ENCODE data around the gene CHFR.

CHFR gene

GRCh38 chr12:132835076-132836025, 52.1 kb downstream of the CHFR start:
- no peak for FAIRE-seq
- TF ChIP-seq TAF1 (IDR thresholded peaks at IDR 0.05; ENCODE audit: borderline replicate concordance, low read depth, low read length) (no peak), POLR2AphosphoS5 (IDR thresholded peaks at IDR 0.05; ENCODE audit: low read depth, low read length) (no peak), POLR2A (IDR thresholded peaks at IDR 0.05; ENCODE audit: low read depth, low read length) (no peak)

GRCh38 chr12:132834181-132834711, 53.2 kb downstream of the CHFR start:
- no peak for TF ChIP-seq POLR2A (IDR thresholded peaks at IDR 0.05; ENCODE audit: low read depth, low read length)
- TF ChIP-seq TAF1 (IDR thresholded peaks at IDR 0.05; ENCODE audit: borderline replicate concordance, low read depth, low read length) = no peak
- no peak for TF ChIP-seq POLR2AphosphoS5 (IDR thresholded peaks at IDR 0.05; ENCODE audit: low read depth, low read length)
- DNase-seq (ENCODE audit: insufficient read length) (no peak), FAIRE-seq (no peak)

More at GRCh38 chr12:132835076-132836025, 52.1 kb downstream of the CHFR start:
- DNase-seq (ENCODE audit: insufficient read length) = no peak

DNA sequence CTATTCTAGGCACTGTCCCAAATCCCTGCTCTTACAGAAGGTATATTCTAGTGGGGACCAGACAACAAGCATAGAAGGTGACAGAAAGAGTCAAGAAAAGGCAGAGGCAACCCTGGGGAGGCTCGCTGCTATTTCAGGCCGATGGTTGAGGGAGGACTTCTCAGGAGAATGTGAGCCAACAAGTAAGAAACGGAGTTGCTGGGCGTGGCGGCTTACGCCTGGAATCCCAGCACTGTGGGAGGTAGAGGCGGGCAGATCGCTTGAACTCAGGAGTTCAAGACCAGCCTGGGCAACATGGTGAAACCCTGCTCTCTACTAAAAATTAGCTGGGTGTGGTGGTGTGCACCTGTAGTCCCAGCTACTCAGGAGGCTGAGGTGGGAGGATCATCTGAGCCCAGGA, 54.1 kb downstream of the CHFR start:
- FAIRE-seq = no peak
- TF ChIP-seq TAF1 (IDR thresholded peaks at IDR 0.05; ENCODE audit: borderline replicate concordance, low read depth, low read length) = no peak
- TF ChIP-seq POLR2A (IDR thresholded peaks at IDR 0.05; ENCODE audit: low read depth, low read length) = no peak
- TF ChIP-seq POLR2AphosphoS5 (IDR thresholded peaks at IDR 0.05; ENCODE audit: low read depth, low read length) = no peak
- no peak for DNase-seq (ENCODE audit: insufficient read length)

- no peak for DNase-seq (ENCODE audit: insufficient read length)
- no peak for FAIRE-seq
- TF ChIP-seq POLR2A (IDR thresholded peaks at IDR 0.05; ENCODE audit: low read depth, low read length) (no peak), POLR2AphosphoS5 (IDR thresholded peaks at IDR 0.05; ENCODE audit: low read depth, low read length) (no peak), TAF1 (IDR thresholded peaks at IDR 0.05; ENCODE audit: borderline replicate concordance, low read depth, low read length) (no peak)
Observed at GRCh38 chr12:132831771-132832170, 55.6 kb downstream of the CHFR start.

DNA sequence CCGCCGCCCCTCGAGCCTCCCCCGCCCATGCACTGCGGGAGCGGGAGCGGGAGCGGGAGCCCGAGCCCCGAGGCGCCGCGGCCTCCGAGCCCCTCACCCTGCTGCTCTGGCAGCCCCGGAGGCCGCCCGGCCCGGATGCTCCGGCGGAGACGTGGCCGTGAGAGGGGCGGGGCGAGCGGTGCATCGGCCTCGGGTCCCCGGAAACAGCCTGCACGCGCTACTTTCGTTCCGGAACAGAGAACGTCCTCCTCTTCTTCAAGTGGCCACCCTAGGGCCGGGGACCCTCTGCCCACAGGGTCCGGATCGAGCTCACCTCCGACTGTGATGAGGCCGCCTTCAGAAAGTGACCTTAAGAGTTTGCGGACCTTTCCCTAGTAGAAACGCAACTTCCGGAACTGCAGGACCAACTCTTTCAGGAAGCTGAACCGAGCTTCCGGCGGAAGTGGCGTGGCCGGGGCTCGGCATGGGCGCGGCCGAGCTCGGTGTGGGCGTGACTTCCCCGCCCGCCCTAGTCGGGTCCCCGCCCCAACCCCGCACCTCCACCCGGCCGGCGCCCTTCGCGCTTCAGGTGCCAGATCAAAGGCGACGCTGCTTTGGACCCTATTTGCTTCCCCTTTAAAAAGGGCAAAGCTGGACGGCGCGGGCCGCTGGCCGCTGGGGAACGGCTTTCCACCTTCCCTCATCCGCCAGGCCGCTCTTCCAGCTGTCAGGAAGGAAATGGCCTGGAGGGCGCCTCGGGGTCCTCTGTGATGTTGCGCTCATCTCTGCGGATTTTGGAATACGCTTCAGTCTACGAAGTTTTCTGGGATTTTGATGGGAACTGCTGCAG, 58.5 kb downstream of the CHFR start, which contains the start of gene GOLGA3:
GOLGA3 (minus strand) TSS at position 164 of the 829 bp plus-strand sequence. CDS start 6,741 bp downstream, outside the sequence.
- TF ChIP-seq TAF1 (IDR thresholded peaks at IDR 0.05; ENCODE audit: borderline replicate concordance, low read depth, low read length) (peak; percentile 73; the same call in 1 of the 2 replicates), POLR2AphosphoS5 (IDR thresholded peaks at IDR 0.05; ENCODE audit: low read depth, low read length) (0 out of 2 replicates have a peak, but pooled peaks have one; percentile 17), POLR2A (IDR thresholded peaks at IDR 0.05; ENCODE audit: low read depth, low read length) (peak; percentile 67; the same call in 1 of the 2 replicates)
- FAIRE-seq (peak; percentile 97), DNase-seq (ENCODE audit: insufficient read length) (peak; percentile 98)

DNA sequence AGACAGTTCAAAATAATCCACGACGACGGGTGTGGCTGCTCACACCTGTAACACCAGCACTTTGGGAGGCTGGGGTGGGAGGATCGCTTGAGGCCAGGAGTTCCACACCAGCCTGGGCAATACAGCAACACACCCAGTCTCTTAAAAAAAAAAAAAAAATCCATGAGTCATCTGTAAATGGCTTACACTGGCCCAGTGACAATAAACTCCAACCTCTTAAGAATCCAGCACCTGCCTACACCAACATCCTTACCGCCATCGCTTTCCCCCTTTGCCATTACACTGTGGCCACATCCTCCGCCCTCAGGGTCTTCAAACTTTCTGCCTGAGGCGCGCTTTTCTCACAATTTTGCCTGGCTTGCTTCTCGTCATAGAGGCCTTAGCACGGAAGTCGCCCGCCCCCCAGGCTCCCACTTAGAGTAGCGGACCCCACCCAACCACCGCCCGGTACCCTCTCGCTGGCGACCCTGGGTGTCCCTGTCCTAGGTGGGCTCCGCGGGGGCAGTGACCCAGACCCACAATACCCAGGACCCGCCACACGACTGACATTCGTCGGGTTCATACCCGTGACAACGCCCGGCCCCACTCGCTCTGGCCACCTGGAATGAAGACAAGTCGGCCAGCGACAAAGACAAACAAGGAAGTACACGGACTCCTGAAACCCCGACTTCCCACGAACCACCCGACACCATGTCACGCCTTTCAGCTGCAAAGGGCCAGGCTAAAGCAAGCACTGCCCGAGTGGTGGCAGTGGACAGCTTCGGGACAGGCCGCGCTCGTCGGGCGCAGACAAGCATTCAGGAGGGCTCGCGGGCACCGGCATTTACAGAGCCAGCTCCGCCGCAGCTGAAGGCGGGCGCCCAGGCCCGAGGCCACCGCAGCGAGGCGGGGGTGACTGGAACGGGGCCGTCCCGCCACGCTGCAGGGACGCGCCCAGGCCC, 59.4 kb downstream of the CHFR start:
- DNase-seq (ENCODE audit: insufficient read length) (peak; percentile 48), FAIRE-seq (peak; percentile 36)

DNA sequence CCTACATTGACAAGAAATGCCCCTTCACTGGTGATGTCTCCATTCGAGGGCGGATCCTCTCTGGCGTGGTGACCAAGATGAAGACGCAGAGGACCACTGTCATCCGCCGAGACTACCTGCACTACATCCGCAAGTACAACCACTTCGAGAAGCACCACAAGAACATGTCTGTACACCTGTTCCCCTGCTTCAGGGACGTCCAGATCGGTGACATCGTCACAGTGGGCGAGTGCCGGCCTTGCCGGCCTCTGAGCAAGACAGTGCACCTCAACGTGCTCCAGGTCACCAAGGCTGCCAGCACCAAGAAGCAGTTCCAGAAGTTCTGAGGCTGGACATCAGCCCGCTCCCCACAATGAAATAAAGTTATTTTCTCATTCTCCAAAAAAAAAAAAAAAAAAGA, 61.5 kb downstream of the CHFR start:
- DNase-seq (ENCODE audit: insufficient read length) (no peak), FAIRE-seq (no peak)
- no peak for TF ChIP-seq TAF1 (IDR thresholded peaks at IDR 0.05; ENCODE audit: borderline replicate concordance, low read depth, low read length)

More for the DNA sequence above, 59.4 kb downstream of the CHFR start:
- TF ChIP-seq POLR2AphosphoS5 (IDR thresholded peaks at IDR 0.05; ENCODE audit: low read depth, low read length) (no peak), POLR2A (IDR thresholded peaks at IDR 0.05; ENCODE audit: low read depth, low read length) (no peak), TAF1 (IDR thresholded peaks at IDR 0.05; ENCODE audit: borderline replicate concordance, low read depth, low read length) (no peak)

DNA sequence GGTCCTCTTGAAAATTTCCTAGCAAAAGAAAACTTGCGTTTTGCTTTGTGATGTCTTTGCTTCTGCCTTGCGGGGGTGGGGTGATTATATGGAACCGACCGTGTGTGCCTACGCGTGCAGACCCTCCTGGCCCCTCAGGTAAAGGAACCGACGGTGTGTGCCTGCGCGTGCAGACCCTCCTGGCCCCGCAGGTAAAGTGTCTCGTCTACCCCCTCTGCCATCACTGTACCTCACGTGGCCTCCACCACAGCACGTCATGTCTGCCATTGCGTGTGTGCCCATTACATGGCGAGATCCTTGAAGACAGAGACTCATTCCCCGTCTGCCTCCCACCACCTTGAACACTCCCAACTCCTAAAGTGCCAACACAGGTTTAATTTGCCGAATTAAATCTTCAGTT, 62.3 kb downstream of the CHFR start:
- FAIRE-seq = no peak
- TF ChIP-seq POLR2AphosphoS5 (IDR thresholded peaks at IDR 0.05; ENCODE audit: low read depth, low read length) (peak; percentile 34), POLR2A (IDR thresholded peaks at IDR 0.05; ENCODE audit: low read depth, low read length) (no peak)
- DNase-seq (ENCODE audit: insufficient read length) = no peak

GRCh38 chr12:132824053-132824452, 63.4 kb downstream of the CHFR start:
- TF ChIP-seq POLR2AphosphoS5 (IDR thresholded peaks at IDR 0.05; ENCODE audit: low read depth, low read length) (no peak), POLR2A (IDR thresholded peaks at IDR 0.05; ENCODE audit: low read depth, low read length) (no peak), TAF1 (IDR thresholded peaks at IDR 0.05; ENCODE audit: borderline replicate concordance, low read depth, low read length) (no peak)
- DNase-seq (ENCODE audit: insufficient read length) (no peak), FAIRE-seq (no peak)

- no peak for TF ChIP-seq POLR2A (IDR thresholded peaks at IDR 0.05; ENCODE audit: low read depth, low read length)
- TF ChIP-seq TAF1 (IDR thresholded peaks at IDR 0.05; ENCODE audit: borderline replicate concordance, low read depth, low read length) = no peak
- DNase-seq (ENCODE audit: insufficient read length) (no peak), FAIRE-seq (peak; percentile 53)
Observed at GRCh38 chr12:132818562-132818961, 68.8 kb downstream of the CHFR start.

All from GM12892 (cell line).